T follicular helper cell (primary cell): Measurements from ENCODE around the gene HOXA5.

Source experiments
- DNase-seq: peaks from one replicate; pipeline ENCODE4 v3.0.0-alpha.2; 2020; ENCODE audit warnings: low read depth

Gene HOXA5

DNA sequence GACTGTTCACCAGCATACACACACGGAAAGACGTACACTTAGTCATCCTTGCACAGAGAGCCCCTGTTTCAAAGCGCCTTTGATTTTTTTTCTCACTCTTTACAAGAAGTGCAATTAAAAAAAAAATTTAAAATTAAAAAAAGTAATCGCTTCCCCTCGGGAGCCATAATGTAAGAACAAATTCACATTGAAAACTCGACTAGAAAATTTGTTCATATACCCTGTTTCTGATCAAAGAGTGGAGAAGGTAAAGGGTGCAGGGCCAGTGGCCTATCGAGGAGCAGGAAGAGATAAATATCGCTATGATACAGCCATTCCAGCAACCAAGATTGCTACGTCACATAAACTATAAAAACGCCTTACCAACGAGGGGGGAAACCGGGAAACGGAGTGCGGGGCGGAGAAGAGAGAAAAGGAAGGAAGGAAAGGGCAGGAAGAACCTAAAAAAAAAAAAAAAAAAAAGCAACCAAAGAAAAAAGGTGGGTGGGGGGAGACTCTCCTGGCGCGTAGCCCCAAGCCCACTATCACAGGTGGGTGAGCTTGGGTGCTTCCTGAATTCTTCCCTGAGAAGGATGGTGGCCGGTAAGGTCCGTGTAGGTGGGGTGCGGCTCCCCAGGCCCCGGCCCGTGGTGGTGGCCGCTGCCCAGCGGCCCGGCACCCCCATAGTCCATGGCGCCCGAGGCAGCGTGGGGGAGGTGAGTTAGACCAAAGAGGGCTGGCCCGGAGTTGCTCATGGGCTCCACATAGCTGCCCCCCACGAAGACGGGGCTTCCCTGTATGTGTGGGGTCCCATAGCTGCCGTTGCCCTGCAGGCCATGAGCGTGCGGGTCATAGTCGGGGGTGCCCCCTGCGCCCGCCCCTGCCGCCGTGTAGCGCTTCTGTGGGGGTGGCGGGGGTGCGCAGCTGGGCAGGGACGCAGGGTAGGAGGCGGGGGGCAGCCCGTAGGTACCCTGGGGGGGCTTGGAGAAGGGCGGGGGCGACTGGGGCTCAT, 35.8 kb downstream of the HOXA5 start:
- DNase-seq = no peak

DNA sequence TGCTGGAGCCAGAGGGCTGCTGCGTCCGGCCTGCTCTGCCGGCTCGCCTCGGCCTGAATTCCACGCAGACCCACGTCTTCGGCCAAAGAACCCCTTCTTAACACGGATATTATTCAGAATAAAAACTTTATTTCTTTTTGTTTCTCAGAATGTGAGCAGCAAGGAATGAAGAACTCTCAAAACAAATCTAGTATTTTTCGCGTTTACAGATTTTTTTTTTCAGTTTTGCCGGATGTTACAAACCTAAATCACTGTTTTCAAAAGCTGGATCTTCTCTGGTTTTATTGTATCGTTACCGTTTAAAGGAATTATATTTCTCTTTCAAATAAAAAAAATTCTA, 36.6 kb downstream of the HOXA5 start:
- DNase-seq = no peak

DNA sequence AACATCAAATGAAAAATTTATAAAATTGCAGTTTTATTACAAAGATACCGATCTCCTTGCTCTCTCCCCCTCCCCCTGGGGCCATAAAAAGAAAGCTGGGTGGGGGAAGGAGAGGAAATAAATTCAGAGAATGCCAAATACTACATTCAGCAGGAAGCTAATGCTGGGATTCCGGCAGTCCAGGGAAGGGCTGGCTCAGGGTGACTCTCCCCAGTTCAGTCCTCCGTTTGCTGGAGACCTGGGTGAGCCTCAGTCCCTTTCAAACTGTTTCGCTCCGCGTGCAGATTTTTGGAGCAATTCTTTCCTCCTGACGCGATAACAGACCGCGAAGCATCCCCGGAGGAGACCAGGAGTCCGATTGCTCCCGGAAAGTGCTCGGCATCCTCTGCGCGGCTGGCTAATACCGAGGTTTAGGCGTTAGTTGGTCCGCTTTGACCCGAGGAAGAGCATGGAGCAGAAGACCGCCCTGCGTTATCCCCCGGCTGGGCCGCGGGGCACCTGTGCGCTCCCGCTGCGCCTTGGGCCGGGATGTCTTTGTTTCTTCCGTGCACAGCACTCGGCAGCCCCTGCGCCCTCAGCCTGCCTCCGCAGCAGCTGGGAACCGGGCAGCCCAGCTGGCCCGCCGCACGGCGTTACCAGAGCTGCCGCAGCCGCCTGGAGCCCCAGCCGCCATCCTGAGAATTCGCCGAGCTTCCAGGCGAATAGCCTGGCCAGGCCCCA, 37.1 kb downstream of the HOXA5 start:
- DNase-seq = no peak

DNA sequence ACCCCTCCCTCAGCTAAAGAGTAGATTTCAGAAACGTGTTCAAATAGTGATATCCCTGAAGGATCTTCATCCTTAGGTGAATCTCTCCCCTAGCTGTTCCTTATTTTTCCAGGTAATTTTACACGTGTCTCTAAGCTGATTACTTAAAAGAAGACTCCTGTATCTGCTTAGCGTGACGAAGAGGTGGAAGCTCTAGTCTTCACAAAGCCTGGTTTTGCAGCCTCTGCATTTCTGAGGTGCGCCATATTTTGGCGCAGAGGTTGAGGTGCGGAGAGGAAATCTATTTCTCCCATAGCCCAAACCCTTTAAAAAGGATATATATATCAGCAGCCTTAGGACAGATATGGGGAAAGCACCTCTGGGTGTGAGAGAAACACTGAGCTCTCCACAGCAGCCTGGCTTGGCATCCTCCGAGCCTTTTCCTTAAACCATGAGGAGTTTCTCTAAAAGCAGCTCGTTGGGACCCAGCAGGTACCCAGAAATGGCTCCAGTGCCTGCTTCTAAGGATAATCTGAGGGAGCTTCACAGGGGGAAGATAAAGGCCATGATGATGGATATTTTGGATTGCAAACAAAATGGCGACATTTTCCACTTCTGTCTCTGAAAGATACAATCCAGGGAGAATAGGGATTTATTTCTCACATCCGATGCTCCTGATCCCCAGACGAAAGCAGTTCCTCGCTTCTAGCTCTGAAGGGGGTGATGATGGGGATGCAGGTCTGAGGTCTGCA, 38.0 kb downstream of the HOXA5 start:
- no peak for DNase-seq

DNA sequence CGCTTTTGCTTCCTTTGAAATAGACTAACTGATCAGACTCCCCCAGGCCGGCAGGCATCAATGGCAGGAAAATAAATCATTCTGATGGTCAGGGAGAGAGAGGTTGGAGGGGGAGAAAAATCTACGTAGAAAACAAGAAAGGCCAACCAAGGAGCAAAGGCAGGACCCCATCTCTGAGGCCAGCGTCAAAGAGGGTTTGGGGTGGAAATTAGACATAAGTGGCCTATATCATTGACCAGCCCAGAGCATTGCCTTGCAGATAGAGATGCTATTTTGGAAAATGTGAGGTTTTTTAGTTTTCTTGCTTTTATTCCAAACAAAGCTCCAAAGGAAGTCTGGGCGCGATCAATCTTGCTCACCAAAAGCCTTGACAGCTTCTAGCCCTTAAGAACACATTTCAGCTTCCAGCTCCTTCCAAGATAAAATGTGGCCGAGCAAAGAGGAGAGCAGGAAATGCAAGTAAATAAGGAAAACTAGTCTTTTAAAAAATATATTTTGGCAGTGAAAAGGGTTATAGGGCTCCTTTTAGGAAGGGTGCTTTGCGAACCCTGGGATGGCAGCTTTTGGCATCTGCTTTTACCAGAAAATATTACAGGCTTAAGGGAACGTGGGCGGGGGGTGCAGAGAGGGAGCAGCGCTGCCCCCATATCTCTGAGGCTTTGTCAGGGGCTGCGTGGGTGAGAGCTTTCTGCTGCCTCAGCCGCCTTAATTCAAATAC, 39.0 kb downstream of the HOXA5 start:
- DNase-seq = no peak

DNA sequence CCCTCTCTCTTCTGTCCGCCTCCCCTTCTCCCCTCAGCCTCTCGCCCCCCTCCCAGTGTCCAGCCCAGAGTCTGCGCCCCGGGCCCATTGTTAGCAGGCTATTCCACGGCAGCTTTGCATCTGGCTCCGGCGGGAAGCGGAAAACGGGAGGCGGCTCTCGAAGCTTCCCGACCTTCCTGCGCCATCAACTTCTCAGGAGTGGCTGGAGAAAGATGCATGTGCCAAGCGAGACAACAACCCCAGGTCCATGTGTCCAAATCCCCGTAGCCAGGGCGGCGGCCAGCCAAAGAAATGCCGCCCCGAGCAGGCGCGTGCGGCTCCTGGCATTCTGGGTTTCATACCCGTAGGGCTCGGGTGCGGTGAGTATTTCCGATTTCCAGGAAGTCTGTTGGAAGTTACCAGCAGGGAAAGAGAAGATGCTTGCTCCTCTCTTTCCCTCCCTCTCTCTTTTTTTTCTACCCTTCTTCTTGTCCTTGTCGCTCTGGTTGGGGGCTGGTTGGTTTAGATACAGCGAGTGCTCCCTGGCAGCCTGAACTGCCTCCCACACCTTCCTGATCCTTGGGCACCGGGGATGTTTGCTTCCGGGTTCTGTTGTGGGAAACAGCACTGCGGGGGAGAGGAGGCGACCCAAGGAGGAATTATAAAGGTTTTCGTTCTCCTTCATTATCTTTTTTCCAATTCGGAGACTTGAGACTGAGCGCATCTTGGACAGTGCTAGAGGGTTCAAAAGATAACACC, 39.8 kb downstream of the HOXA5 start:
- no peak for DNase-seq

DNA sequence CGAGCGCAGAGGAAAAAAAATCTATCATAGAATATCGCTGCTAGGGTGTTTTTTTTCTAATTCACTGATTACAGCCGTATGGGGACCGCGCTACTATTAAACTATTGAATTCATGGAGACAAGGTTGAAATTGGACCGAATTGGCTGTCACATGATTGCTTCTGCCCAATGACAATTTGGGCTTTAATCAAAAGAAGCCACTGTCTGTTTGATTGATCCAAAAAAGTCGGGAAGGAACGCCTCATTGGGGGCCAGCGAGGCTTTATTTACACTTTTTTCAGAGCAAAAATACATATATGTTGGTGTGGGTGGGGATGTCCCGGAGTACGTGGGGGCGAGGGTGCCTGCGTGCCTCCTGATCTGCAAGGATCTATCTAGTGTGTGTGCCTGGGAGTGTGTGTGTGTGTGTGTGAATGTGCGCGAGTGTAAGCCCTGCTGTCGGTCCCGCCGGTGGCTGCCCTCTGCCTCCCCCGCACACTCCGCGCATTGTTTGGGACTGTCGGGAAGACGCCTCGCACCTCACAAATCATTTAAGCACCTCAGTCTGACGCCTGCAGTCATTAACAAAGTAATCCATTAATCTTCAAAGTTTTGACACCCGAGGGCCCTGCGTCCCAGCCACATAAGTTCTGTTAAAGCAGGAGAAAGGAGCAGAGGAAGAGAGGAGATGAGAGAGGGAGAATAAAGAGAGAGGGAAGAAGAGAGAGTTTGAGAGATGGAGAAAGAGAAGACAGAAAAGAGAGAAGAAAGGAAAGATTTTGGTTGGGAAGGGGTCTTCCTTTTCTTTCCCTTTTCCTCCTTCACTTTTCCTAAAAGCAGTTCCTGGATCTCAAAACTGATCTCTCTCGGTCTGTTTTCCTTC, 40.7 kb downstream of the HOXA5 start, which contains the start of gene HOXA2:
TSS of gene HOXA2 (minus strand) at position 103 of the 862 bp plus-strand sequence. CDS start 183 bp downstream, outside the sequence.
- DNase-seq = no peak

DNA sequence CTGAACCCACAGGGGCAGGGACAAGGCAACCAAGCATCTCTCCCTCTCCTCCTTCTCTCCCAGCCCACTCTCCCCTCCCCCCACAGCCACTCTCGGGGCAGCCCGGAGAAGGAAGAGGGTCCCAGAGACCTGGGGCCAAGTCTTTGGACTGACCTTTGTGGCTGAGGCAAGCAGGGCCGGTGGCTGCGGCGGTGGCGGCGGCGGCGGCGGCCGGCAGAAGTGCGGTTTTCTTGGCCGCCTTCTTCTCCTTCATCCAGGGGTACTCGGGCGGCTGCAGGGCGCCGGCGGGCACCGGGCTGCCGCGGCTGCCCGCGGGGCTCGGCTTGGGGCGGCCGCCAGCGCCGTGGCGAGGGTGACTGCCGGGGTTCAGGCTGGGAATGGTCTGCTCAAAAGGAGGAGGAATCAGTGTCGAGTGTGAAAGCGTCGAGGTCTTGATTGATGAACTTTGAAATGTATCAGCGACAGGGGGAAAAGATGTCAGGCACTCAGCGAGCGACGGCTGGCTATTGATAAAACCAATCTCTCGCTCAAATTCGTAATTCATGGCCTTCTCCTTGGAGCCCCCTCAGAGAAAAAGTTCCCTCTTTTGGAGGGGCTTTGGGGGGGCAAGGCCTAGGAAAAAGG, 41.4 kb downstream of the HOXA5 start:
- no peak for DNase-seq

DNA sequence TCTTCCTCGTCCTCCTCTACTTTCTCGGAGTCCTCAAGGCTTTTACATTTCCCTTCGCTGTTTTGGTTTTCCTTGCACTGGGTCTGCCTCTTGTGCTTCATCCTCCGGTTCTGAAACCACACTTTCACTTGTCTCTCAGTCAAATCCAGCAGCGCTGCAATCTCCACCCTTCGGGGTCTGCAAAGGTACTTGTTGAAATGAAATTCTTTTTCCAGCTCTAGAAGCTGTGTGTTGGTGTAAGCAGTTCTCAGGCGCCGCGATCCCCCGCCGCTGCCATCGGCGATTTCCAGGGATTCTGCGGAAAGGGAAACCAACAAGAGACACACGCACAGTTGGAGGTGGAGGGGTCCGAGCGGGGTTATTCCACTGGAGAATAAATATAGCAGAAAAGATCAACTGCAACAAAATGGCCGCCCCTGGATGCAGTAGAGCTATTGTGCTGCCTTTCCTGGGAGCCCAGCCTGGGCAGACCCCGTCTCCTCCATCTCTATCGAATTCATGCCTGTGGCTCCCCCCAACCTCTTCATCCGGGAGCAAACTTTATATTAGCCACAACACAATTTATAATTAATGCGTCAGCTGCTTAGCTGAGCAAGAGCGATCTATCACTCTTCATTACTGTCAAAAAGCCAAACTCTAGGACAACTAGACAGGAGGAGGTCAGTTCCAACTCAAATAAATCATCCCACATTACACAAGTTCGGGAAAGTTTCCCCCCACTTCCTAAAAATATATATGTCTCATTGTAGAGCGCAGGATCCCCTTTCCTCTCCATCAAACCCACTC, 42.1 kb downstream of the HOXA5 start:
- DNase-seq = no peak

DNA sequence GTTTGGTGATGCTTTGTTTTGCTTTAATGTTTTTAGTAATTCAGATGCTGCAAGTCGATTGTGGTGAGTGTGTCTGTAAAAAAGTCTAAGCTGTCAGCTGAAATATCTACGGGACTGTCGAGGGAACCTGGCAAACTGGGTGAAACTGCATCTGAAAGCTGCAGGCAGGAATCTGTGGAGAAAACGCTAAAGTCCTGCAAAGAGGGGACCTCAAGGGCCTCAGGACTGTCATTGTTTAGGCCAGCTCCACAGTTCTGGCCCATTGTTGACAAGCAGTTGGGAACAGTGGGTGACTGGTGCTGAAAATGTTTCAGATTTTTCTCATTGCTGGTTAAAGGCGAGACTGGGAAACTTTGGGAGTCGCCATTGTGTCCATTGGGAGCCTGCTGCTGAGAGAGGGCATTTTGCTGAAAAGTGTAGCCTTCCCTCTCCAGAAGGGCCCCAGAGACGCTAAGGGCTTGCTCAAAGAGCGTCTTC, 42.7 kb downstream of the HOXA5 start:
- no peak for DNase-seq

DNA sequence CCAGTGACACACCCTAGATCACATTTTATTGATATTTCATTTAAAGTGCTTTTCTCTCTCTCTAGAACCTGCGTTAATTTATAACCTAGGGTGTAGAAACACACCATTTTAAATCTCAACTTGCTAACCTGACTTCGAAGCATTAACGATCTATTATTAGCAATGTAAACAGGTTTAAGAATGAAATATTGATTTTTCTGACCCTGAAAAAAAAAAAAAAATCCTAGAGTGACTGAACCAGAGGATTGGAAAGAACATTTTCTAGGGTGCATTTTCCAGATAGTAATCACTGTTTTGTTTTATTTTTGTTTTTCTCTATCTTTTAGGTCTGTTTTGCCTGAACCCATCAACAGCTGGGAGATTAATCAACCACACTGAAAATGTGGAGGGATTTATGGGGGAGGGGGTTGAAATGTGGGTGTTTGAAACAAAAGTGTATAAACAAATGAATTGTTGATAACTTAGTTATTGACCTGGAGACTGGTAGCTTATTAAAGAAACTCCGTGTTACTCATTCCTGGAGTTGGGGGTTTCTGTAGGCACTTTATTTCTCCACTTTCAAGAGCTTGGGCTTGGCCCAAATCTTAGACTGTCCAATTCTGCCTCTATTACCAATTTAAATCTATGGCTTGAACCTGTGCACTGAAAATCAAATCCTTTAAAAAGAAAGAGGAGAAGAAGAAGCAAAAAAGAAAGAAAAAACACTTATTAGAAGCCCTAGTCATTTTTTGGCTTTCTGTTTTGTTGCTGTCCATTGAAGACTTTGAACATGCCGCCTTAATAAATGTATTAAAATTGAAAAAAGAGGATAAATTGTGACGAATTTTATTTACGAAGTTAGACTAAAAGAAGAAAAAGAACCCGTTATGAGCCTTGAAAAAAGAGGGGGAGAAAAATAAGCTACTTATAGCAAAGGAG, 43.8 kb downstream of the HOXA5 start:
- no peak for DNase-seq

DNA sequence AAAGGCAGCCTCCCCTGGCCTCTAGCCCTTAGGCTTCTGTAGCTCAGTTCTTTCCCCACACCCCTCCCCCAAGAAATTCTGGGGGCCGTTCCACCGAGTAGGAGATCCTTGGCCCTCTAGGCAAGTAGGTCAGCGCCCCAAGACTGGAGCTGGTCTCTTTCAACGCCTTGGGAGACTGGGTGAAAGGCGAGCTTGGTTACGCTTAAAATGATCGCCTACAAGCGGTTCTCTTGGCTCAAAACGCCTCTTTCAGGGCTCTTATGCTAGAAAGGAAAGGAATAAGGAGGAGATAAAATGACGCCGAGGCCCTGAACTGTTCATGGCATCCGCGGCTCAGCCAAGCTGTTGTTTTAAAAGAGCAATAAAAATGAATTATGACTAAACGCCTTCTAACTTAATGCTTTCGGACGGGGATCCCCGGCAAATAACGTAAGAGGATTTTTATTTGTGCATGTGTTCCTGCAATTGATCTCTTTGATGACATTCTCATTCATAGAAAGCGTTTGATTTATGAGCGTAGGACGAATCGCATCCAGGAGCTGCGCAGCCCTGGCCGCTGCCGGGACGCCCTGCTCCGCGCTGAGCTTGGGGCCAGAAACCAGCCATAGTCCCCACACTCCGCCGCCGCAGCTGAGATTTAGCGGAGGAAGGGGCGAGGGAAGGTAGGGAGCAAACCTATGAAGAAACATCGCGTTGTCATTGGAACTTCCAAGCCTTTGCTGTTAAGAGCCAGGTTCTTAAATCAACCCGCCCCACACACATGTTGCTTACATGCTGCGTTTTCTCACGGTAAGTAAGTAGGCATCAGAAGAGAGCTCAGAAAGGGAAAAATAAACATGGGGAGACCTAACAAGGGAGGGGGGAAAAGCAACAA, 44.7 kb downstream of the HOXA5 start:
- DNase-seq = no peak

DNA sequence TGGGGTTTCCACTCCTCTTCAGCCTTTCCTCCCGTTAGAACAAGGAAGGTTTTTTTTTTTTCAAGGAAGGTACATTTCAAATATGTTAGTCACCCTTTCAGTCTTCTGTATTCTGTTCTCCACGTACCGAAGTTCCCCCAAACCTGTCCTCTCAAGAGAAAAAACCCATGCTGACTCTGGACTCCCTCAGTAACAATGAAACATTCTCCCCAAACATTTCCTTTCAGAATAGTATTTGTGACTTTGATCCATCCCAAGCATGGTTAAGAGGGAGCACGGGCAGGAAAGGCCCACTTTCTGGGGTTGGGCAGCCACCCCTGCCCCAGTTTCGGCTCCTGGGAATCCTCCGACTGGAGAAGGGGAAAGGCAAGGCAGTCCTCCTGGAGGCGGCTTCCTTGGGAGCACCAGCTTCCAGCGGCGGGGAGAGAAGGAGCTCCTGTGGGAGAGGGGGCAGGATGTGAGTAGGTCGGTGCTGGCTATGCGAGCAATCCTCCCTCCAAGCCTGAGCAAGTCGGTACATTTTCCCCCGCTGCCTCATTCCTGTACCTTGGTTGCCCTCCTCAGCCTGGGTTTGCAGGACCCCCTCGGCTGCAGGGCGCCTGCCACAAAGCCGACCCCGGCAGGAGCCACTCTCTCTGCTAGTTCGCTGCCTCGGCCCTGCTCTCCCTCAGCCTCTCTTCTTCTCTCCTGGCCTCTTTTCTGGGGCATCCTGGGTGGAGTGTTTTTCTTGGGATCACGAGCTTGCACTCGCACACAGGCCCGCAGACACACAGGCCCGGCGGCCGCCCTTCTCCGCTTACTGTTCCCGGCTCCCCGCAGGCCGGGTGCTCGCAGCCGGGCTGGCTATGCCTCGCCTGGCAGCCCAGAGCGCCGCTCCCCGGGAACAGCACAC, 45.5 kb downstream of the HOXA5 start:
- no peak for DNase-seq

DNA sequence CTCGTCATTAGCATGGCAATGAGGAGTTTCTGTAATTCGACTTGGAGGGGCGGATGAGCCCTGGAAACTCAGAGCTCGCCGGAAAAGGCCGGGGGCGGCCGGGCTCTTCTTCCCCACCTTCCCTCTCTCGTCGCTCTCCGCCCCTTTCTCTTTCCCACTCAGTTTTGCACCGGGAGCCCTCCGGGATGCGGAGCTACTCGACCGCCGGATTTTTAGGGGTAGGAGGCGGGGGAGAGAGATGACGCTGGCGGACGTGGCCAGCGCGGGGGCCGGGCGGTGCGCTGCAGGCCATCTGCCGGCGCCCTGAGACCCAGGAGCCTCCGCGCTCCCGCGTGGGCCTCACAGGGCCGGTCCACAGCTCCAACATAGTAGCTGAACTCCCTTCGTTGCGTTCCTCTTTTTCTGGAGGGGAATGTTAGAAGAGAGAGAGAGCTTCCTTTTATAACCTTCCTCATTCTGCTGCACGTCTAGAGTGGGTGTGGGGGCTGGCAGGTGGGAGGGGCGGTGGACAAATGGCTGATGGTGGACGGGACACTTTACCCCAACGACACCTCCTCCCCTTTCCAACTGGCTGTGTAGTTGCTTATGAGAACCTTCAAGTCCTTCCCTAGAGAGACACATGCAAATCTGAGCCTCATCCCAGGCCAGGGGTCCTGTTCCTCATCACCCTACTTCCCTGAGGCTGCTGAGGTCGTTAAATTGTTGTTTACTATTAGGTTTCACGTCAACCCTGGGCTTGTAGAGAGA, 46.5 kb downstream of the HOXA5 start:
- DNase-seq = no peak
